Stimulated activated CD8-positive, alpha-beta memory T cell treated with anti-CD3 and anti-CD28 coated beads, Interleukin-12 subunit alpha, Interleukin-12 subunit beta, amount 100 ng/mL, for 1 hour (primary cell): ENCODE measurements around the gene SIM1.

Experiments
- DNase-seq: peaks from one replicate; pipeline ENCODE4 v3.0.0-alpha.2; 2020; ENCODE audit warnings: low read depth

The SIM1 gene

DNA sequence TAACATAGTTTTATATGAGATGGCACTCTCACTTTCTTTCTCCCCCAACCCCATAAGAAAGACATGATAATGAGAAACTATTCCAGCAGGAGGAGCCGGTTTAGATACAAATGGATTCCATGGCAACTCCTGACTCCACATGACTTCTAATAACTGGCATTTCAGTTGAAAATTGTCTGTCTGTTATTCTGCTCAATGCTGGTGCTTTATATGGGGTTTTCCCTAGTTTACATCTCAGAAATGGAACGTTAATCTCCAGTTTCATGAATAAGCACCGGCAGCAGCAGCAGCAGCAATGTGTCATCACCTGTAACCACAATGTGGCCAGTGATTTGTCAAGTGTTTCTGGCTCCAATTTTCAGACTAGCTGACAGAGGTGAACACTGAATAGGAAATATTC, 8.0 kb upstream of the SIM1 start:
- DNase-seq = no peak

DNA sequence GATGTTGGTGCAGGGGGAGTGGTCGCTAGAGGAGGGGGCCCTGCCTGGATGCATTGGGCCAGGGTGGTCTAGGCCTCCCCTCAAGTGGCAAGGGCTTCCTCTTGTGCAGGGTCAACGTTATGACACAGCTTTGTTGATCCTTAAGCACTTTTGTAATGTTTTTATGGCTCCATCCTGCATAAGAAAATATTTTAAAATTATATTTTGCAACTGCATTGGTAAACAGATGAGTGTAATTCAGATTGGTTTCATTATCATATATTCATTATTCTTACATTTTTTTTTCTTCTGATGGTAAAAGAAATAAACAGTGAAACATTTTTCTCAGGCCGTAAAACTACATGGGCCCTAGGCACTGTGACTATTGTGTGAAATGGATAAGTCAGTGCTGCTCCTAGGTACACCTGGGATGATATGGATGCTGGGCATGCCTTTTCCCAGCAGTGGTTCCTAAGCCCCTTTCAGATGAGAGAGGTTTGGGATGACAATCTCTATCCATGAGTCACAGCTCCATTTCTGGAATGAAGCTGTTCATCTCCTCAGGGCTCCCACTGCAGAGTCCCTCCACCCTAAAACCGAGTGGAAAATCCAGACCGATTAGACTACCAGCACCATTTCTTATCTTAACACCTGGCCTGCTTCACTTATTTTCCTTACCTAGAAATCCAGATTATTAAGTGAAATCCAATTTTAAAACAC, 5.8 kb upstream of the SIM1 start:
- no peak for DNase-seq

DNA sequence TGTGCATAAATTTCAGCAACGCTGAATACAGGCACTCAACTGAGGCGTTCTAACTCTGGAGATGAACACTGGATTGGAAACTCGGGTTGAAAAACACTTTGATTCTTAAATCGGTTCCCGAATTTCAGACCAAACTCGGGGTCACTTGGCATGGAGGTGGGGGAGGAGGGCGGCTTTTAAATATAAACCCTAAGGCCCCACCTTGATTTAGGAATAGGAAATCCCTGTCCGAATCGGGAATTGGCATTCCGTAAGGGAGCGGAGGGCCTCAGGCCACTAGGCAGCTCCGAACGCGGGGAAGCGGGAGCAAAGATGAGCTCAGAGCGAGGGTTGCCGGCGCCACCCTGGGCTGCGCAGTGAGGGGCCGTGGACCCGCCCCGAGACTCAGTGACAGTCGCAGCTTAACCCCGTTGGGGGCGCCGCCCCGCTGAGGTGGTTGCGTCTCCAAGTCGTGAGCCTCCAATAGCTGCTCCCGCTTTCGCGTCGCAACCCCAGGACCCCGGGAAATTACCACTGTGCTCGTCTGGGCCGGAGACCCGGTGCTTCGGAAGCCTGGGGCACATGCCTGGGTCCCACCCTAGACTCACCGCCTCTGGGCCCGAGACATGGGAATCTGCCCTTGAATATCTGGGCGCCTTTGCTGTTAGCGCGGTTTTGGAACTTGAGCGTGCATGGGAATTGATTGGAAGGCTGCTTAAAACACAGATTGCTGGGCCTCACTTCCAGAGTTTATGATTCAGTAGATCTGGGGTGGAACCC, 4.6 kb upstream of the SIM1 start:
- DNase-seq = no peak

DNA sequence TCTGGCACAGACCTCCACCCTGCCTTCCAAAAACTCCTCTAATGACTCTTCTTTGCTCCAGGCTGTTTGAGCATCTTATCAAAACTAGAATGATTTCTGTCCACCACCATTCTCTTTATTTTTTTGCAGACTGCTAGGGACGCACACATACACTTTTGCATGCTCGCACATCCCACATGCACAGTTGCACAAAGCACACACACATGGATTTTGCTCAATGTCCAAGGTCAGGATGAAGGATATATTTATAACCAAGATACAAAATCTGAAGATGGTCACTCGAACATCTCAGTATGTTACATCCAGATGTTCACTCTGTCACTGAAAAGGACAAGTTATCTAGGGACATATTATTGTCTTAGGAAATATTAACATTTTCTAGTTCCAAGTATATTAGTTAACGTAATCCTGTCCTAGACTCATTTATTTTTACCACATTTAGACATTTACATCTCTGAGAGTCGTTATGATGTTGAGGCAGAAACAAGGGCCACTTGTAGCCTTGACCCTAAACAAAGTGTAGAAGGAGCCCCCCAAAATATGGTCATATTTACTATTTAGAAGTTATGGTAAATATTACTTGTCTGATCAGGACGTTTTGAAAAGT, 3.4 kb upstream of the SIM1 start:
- DNase-seq = no peak

DNA sequence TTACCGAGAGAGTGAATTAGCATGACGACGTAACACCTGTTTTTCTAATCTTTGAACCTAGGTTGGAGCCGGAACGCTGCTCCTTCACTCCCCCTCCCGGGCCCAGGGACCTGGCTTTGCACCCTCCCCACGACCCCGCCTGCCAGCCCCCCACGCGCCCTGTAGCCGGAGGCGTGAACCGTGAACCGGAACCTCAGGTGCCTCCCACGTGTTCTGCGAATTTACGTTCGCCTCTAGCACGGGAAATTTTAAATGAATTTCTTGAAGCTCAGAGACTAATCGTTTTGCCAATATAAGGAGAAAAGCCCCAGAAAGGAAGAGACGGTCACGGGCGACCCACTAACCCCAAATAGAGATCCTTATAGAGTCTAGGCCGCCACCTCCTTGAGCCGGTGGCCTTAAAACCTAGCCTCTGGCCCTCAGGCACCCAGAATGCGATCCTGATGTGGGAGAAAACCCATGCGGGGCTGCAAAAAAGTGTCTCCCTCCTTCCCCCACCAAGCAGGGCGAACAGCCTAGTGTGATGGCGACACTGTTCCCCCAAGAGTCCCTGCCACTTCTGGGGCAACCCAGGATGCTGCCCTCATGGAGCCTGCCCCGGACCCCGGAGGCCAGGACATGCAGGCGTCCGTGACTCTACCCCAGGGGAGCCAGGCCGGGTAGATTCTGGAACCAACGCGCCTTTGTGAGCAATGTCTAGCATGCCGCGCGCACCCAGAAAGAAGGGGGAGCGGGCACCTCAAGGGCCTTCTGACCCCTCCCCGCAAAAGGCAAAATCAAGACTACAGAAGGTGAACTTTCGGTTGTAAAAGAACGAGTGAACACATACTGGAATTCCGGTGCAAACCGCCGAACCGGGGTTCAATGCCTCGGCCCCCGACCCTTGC, 2.7 kb upstream of the SIM1 start:
- DNase-seq = no peak

DNA sequence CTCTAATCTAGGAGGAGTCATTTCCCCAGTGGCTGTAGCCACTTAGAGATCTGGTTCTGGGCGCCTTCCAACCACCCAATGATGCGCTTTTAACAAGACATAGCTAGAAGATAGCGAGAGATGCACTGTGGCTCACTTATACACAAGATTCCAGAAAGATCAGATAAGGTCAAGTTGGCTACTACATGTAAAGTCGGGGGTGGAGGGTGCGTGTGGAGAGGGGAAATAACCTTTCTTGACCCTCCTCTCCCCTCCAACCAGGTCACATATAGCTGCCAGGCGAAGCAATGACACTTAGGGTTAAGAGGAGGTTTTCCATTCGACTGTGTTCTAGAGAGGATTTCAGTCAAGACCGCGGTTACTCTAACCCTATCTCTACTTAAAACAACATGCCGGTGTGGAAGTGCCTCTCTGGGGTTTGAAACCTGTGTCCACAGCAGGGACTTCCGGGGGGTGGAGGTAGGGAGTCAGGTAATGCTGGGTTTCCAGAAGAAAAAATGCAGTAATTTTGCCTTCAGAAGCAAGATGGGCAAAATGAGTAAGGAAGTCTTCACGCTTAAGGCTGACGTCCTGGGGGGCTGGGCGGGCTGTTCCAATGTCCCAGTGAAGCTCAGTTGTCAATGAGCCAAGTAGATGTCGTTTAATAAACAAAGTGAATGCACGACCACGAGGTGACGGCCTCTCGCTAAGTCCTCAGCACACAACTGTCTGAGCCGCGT, 1.8 kb upstream of the SIM1 start:
- DNase-seq = no peak

DNA sequence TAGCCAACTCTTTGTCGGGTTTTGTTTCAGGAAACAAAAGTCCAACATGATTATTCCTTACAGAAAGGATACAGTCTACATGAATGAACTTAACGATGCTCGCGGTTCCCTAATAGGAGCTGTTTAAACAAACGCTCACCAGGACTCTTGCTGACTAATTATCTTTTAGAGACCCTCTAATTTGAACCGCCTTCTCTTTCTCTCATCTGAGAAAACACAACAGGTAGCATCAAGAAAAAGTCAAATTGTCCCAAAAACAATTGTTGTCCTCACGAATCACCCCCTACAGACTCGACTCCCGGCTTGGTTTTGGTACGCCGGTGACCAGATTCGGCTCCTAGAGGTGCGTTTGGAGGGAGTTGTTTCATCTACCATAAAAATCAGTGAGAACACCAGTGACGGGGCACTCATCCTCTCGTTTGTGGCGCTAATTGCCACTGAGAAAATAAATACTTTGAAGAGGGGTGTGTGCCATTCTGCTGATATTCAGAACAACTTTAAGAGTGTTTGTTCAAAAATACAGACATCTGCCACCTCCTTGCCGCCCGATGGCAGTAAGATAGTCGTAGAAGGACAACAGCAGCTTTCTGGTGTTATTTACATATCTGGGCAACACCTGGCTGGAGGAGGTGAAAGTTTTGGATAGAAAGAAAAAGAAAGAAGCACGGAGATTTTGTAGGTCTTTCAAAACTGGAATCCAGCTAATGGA, 1.1 kb upstream of the SIM1 start:
- no peak for DNase-seq

DNA sequence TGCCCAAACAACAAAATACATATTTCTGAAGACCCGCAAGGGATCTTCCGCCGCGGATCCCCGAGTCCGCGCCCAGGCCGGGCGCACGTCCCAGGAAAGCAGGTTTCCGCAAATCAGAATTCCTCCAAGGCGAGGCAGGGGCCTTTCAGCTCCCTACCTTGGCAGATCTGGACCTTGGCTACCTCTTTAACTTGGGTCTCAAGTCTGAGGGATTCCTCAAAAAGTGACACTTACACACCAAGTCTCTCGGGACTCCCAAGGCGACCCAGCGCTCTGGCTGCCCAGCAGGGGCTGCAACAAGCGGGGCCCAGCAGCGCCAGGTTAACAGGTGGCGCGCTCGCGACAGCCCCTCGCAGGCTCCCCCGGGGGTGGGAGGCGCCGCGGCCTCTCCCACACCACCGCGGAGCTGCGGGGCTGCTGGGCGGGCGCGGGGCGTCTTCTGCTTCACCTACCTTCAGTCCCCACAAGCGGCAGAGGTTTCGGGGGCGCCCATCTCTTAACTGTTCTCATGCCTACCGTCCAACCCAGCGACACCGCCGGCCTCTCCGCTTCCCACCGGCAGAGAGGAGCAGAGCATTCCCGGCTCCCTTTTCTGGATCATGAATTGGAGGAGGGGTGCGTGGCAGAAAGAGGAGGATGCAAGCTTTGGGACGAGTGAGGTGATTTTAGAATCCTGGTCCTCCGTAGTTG, 414 bp downstream of the SIM1 start:
- DNase-seq = no peak

DNA sequence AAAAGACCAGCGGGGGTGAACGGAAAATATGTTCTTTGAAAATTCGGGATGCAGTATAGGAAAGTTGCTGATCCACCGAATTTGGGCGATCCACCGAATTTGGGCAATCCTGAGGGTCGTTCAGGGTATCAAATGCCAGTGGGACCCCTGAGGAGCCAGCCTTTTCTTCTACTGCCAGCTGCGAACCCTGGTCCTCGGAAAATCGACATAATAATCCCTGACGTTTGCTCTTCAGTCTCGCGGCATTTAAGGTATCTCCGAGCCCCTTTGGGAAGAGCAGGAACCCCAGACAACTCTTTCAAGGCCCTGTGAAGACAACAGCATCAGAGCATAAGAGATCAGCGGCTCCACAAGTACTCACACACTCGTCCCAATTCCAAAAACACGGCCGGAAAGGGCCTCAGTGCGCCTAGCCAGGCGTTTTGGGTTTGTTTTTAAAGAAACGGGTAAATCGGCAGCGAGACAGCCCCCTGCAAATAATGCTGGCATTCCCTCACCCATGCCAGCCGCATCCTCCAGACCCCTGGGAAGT, 1.0 kb downstream of the SIM1 start:
- DNase-seq = no peak

DNA sequence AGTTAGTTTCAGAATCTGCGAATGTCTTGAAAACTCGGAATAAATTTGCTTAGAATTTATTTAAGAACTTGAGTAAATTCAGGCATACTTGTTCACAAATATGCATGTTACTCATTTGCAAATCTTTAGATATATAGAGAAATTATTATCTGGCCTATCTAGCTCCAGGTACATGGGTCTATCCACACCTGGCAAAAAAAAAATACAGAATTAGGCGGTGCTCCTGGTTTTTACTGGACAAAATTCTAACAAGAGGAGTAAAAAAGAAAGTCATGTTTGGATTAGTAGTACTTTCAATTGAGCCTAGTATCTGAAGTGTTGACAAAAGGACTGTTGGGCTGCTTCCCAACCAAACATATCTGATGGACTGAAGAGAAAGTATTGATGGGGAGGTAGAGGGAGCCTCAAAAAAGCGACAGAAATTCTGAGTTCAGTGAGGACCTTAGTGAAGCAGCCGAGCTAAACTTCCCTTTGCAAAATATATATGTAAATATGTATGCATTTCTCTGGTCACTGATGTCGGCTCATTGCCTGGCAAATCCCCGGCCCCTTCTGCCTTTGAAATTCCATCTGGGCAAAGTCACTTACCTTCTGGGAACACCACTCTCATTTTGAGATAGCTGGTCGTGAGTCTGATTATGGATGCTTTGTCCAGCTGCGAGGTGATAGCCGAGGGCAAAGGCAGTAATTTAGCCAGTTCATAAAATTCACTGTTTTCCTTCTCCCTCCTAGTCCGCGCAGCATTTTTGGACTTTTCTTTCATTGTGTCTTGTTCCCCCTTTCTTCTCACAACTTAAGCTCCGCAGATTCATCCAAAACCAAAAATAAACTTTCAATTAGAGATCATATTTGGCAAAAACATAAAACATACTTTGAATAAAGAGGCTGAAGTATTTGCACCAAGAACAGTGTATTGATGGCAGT, 1.8 kb downstream of the SIM1 start:
- DNase-seq = no peak

DNA sequence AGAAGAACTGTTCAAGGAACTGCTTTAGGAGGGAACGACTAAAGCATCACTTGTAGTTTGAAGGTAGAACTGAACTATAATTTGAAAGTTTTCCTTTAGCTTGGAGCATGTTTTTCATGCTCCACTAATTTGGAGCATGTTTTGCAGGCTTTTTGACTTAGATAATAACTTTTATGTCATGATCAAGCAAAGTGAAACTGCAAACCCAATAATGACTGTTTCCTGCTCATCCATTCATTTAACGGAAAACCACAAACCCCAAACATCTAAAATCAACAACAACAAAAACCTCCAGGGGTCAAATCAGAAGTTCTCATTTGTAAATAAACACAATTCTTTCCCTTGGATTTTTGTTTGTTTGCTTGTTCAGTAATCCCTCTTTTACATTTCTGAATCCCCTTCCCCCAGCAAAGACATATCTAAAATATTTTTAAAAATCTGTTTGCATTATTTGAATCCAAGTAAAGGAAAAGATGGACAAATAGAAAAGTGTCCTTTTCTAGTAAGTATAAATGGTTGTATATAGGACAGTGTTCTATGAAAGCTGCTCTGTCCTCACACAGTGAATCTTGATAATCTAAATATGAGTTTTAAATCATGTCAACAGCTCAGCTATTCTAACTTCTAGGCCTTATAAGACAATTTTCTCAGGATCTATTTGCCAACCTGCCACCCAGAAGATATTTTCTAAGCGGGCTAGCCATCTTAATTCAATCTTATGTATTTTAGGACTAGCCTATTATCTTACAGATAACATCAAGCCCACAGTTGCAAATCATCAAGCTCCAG, 2.6 kb downstream of the SIM1 start:
- DNase-seq = no peak

DNA sequence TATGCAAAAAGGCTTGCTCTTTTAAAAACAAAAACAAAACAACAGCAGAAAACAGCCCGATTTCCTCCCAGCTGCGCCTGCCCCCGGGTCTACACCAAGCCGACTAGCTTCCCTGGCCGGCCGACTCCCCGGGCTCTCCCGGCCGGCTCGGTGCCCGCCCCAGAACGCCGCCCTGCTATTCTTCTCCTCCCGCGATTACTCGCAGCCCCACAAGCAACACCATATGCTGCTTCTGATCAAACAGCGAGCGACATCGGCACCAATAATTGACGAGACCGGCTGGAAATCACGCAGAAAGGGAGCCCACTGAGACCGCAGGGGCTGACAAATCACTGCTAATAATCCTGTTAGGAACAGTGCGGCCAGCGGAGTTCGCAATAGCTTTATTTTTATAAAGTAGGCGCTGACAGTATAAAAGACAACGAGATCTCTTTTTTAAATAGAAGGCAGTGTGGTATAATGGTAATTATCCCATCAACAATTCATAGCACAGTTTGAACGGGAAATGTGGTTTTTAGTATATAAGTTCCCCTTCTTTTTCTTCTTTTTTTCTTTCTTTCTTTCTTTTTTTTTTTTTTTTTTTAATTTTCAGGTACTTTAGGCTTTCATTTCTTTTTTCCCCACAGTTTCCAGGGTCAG, 3.3 kb downstream of the SIM1 start:
- no peak for DNase-seq

DNA sequence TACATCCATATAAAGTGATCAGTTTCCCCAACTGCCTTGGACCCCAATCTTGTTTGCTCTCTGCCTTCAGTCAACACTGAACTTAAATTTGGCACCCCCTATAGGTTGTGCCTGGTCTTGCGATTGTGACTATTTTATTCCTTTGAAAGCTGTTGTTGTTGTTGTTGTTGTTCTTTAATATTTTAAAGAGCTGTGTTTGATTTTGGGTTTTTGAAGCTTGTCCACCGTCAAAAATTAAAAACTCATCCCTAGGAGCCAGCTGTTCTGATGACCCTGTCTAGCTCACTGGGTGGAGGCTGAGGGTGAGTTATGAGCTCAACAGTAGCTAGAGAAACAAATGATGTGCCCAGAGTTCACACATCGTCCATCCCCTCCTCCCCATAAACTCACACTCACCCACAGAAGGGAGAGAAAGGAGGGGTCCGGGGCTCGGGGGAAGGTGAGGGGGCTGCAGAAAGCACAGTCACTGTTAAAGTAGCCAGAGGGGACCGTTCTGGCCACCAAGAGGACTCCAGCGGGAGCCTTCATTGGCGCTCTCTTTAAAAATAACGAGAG, 4.0 kb downstream of the SIM1 start:
- no peak for DNase-seq

DNA sequence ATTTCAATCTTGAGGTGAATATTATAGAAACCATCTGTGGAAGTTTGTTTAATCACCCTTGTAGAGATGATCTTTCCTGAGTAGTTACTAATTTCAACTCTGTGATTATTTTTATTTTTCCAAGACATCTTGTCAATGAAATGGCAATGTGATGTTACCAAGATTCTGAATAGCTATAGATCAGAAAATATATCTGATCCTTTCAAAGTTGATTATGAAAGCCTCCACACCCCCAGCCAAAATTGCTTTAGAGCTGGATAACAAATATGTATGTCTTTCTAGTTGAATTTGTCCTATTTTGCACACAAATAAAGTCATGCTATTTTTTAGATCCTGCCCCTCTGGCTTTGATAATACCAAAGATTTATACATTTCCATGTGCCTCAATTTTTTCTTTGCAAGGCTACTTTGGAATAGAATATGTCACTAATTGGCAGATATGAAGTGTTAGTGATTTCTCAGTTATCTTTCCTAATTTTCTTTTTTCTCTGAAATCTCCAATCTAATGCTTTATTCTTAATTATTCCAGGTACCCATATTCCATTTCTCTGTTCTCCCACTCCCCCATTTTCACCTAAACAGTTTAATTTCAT, 5.0 kb downstream of the SIM1 start:
- DNase-seq = no peak

DNA sequence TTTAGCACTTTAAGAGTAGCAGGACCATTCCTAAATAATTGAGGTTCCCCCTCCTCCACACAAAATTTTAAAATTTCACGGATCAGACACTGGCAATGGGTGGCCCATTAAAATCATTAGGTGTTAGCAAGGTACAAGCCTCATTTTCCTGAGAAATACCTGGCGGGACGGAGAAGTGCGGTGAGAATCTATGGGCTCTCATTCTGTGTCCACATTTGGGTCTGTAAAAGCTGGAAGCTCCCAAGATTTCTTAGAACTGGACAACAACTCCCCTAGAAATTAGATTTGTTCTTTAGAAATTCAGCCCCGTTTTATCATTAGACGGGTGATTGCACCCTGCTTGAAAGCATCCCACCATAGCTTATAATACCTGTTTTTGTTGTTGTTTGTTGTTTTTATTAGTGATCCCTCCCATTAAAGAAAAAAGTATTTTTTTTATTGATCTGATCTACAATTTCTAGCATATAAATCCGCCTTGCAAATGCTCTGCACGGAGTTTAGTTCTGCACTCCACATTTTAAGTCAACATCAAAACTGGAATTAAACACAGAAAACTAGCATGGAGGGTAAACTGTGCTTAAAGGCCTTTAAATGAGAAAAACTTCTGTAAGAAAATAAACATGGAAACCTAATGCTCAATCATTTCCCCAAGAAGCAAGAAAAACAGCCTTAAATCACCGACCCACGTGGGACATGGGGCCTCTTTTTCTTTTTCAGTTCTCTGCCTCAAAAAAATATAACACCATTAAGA, 5.7 kb downstream of the SIM1 start:
- no peak for DNase-seq

DNA sequence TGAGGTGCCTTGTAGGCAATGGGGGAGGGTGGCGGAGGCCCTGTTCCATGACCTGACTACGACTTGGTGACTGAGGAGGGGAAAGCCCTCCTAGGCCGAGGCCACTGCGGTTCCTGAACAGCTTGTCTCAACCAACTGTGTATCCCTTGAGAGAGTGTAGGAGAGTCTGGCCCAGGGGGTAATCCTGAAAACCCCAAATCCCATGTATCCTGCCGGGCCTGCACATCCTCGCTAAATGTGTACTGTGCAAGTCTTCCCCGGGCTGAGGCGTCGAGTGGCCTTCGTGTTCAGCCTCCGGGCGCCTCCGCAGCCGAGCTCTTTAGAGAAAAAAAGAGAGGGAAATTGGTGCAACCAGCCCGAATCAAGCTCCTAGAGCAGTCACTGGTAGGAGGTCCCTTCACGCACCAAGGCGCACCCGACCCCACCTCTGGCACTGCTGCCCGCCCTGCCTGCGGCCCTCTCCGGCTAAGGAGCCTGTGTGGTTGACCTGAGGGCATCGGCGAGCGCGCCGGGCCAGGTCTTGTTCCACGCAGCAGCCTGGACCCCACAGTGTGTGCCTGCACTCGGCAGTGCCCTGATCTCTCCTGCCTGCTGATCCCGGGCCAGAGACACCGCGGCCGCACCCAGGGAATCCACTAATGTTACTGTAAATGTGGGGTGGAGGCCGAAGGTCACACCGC, 7.3 kb downstream of the SIM1 start:
- DNase-seq = no peak
